Fibroblast of upper back skin (primary cell): ENCODE measurements around the gene UNC80.

ENCODE experiments used
- DNase-seq: peaks from one replicate; pipeline ENCODE4 v3.0.0-alpha.2; 2013

Gene UNC80

GRCh38 chr2:209918251-209918650 lies 146.6 kb downstream of the UNC80 start:
- no peak for DNase-seq

DNA sequence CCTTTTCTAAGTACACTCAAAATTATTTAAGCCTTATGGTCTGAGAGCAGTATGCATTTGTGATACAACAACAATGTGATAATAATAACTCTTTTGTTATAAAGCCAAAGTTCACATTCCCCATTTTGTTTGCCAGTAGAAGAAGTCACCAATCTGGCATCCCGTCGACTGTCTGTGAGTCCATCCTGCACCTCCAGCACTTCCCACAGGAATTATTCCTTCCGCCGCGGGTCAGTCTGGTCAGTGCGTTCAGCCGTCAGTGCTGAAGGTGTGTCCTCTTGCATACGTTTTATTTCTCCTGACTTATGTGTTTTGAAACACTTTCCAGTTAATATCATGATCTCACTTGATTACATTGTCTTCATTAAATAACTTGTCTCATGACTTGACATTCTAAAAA lies 150.5 kb downstream of the UNC80 start:
- DNase-seq, result no peak

- no peak for DNase-seq
These were observed 157.7 kb downstream of the UNC80 start for GRCh38 chr2:209929369-209929768.

DNA sequence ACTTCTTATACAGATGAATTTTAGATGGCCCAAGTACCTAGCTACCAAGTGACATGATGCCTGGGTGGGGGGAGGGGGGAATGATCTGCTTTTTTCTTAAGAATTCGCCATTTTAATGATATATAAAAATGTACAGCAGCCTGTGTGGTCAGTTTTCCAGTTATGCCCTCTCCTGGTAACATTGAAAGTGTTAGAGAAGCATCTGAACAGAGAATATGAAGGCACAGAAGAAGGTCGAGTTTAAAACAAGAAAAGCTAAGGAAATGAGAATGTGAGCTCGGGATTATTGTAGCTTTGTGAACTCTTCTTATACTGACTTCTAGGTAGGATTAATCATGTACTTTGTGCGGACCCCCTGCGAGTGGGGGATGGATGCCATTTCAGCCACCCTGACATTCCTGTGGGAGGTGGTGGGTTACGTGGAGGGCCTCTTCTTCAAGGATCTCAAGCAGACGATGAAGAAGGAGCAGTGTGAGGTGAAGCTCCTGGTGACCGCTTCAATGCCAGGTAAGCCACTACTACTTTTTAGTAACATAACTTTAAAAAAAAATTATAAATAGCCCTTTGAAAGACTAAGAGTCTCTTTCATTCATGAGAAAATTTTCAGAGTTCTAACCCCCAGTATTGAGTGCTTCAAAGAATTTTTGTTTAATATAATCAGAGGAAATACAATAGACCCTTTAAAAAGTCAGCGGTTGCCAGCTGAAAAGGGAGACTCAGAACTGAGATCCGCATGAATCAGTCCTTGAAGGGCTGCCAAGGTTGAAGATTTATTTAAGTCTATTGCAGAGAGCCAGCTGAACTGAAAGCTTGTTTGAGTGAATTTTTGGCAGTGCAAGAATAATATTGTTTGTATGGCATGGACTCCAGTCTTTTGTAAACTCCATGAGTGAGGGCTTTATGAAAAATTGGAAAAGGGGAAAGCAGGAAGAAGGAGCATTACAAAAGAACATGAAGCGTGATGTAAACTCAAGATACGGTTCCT lies 162.2 kb downstream of the UNC80 start:
- peak; percentile 84 for DNase-seq

DNA sequence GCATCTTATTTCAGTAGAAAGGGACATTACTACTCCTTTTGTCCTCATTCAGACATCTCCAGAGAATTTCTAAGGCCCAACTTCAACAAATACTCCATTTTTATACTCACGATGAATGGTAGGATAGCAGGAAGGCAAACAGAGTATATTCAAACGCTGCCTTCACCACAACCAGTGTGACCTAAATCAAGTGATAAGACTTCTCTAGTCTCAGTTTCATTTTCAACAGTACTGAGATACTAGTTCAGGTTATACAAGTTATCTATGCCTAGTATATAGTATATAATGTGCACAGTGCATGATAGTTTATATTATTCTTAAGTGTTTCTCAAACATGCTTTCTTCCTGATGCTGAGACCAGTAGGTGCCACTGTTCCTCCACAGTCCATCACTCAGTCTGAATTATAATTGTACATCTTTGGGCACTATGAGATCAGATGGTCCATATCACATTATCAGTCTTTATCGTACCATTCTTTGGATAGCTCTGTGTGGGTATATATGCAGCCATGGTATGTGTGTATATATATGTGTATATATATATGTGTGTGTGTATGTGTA lies 164.6 kb downstream of the UNC80 start:
- DNase-seq, result no peak

GRCh38 chr2:209937893-209938292 lies 166.3 kb downstream of the UNC80 start:
- no peak for DNase-seq

DNA sequence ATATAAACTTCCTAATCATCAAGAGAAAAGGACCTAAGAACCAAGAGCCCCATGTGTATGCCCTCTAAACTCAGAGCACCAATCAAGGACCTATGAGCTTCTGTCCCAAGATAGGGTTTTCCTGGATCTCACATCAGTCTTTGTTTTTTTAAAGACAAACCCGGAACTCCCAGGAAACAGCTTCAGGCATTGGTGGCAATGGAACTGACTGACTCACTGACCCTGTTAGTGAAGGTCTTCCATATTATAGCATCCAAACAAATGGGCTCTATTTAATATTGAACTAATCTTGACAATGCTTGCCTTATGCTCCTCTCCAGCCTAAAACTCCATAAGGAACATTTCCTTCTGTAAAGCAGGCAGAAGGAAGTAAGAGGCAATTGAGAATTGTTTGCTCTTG lies 167.3 kb downstream of the UNC80 start:
- DNase-seq, result no peak

- no peak for DNase-seq
These were observed 169.3 kb downstream of the UNC80 start for GRCh38 chr2:209940936-209941335.

DNA sequence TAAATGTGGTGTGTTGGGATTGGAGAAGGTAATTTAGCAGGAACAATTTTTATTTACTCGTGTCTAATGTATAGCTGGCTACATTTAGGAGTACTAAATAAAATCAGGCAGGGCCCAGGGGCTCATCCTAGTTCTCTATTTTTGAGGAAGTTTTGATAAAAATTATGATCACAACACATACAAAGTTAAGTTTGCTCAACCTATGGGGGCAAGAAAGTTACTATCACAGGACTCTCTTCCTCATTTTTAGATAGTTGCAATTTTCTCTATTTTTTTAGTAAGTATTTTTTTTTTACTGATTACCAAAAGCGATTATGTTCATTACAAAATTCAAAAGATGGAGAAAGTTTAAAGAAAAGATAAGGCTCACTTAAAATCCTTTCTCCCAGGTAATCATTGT lies 170.8 kb downstream of the UNC80 start:
- no peak for DNase-seq

DNA sequence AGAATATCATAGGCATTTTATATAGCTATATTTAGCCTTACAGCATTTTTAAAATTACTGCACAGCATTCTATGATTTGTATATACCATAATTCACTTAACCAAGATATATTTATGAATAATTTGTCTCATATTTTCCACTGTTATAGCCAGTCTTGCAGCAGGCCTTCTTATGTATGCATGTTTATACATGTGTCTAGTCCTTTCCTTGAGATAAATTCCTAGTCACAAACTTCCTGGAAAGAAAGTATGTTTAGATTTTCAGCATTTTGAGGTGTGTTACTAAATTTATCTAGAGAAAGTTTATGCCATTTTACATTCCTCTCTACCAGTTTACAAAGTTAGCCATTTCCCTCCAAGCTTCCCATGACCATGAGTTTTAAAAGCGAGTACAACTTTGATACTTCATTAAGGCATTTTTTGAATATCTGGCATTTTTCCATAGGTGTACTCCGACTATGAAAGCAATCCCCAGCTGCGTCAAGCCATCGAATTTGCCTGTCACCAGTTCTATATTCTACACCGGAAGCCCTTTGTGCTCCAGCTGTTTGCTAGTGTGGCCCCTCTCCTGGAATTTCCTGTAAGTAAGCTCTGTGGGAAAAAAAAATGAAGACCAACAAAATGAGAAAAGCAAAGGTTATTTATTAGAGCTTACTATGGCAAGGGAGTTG lies 171.4 kb downstream of the UNC80 start:
- DNase-seq, result no peak

DNA sequence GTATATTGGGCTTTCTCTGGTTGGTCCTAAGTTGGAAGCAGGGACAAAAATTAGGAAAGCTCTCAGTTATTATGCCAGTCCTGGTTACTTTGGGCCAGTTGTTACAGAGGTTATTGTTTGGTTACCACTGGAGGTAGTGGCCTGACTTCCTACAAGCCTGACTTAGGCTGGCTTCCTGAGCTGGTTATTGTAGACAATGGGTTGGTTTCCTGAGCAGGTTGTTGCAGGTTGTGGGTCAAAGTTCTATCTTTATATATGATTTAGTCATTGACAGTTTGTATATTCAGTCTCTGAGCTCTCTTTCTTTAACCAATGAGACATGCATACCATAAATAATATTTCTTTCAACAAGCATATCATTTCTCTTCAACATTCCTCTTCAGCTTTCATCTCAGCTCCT lies 172.1 kb downstream of the UNC80 start:
- no peak for DNase-seq

DNA sequence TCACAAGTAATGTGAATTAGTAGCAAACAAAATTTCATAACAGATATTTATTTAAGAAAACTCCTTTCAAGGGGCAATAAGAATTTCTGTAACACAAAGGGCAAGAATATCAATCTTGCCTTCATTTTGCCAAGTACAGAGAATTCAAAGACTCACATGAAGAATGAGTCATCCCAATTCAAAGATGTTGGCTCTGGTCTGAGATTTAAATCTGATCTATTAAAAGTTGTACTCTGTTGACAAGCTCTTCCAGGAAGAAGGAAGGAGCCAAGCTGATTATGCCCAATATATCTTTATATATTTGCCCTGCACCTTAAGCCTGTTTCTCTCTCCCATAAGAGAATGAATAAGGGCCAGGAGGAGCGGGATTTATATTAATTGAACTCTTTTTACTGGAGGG lies 174.9 kb downstream of the UNC80 start:
- DNase-seq, result no peak

GRCh38 chr2:209956271-209956670 lies 184.6 kb downstream of the UNC80 start:
- DNase-seq, result no peak

GRCh38 chr2:209958016-209958415 lies 186.4 kb downstream of the UNC80 start:
- DNase-seq, result no peak

DNA sequence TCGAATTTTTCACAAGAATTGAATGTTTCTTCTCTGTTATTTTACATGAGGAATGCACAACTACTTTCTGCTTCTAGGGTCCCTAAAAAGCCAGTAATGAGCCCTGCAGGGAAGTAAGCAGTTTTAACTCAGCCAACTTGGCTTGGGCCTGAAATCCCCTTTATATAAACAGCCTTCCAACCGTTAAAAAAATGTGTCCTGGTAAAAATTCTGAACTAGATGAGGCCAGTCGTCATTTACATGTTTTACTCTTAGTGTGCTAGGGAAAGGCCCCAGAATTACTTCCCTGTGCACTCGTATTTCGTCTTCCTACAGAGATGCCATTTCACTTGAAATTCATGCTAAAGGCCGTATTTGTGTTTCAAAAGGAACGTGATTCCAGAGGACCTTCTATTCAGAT lies 188.4 kb downstream of the UNC80 start:
- DNase-seq, result no peak

DNA sequence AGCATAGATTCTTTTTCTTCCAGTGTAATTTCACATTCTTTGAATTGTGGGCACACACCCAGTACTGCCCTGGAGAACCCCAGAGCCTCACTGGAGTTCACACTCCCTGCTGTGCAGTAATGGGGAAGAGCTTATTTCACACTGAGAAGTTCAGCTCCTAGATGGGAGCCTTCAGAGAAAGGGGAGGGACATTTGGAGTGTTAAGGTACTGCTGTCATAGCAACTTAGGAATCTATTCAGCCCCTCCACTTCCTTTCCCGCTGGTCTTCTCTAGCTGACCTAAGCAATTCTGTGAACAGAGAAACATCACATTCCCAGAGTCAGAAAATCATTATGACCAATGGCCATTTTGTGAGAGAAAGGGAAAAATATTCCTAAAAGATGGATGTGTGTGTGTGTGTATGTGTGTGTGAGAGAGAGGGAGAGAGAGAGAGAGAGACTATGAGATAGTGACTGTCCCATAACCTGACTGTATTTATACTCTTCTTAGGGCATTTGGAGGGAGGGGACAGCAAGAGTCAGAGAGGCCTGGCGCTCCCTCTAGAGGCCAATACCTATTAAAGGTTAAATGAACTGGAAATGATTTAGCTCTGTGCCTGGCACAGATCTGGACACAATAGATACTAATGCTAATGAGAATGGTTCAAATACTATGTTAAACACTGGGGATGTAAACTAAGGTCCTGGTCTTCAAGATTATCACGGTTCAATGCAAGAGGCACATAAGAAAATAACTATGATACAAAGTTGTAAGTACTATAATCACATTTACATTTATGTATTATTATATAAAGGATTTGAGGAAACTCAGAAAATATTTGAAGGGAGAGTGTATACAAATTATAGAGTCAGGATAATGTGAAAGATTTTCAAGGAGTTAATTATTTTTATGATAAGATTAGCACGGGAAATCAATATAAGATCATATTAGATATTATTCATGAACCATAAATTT lies 189.3 kb downstream of the UNC80 start:
- peak; percentile 46 for DNase-seq

DNA sequence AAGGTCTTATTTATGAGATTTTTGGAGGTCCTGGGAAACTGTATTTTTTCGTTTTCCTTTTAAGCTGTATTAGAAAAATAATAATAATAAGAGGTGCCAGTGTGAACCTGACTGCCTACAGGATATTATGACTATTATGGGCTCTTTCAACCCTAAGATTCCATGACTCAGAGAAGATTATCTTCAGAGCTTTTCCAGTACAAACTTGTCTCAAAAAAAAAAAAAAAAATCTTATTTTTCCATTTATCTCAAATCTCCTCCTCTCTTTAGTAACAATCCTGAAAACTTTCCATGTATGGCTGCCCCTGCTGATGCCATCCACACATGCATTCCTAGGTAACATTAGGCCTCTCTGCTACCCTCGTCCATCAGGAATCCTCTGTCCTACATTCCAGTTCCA lies 194.1 kb downstream of the UNC80 start:
- no peak for DNase-seq

DNA sequence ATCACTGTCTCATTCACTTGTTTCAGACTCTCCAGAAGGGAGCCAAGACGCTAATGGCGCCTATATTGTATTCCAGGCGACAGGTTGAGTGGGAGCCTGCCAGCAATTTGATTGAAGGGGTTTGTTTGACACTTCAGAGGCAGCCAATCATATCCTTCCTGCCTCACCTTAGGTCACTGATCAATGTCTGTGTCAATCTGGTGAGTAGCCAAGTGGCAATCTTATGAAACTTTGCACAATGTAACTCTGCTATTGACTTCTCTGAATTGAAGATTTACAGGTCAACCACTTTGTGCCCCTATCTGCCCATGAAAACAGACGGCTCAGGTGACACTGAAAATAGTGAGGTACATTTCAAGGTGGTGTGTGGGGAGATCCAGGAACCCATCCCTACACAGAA lies 198.1 kb downstream of the UNC80 start:
- DNase-seq, result no peak

- DNase-seq, result no peak
These were observed 198.6 kb downstream of the UNC80 start for GRCh38 chr2:209970271-209970670.

GRCh38 chr2:209970711-209971110 lies 199.1 kb downstream of the UNC80 start:
- no peak for DNase-seq

- DNase-seq, result no peak
These were observed 201.7 kb downstream of the UNC80 start for GRCh38 chr2:209973328-209973727.

DNA sequence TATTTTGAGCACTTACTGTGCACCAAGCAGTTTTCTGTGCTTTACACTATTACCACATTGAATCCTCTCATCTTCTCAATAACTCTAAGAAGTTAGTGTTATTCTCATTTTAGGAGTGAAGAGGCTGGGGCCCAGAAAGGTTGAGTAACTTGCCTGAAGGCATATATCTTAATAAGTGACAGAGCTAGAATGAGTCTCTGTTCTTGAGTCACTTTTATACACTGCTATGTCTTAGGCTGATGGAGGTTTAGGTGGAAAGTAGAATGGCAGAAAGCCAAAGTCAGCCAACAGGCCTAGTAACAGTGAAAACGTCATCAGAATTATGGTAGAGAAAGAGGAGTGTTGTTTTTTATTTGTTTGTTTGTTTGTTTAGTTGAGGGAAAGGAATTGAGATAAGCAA lies 202.9 kb downstream of the UNC80 start:
- DNase-seq, result no peak
